Tibial artery (tissue), 4 donors: Measurements from ENCODE around the gene PTPRJ.

ENCODE experiments used
- DNase-seq, 2 donors: peaks; one replicate each; pipeline ENCODE4 v3.0.0-alpha.2; 2019
- H3K27ac ChIP-seq, 2 donors: fragments of 200-600 bp; sonication (generic) in 1 of 2; 1 replicate in 1 of 2; 2 replicates in 1 of 2; pipeline ENCODE4 v1.5.1; 2018 to 2019; ENCODE audit warnings: mild to moderate bottlenecking in 1 of 2
- H3K27me3 ChIP-seq, 2 donors: fragments of 200-600 bp; sonication (generic) in 1 of 2; one replicate each; pipeline versions ENCODE4 v1.5.1 to v1.6.0; 2016 to 2019
- H3K36me3 ChIP-seq, 3 donors: fragments of 200-600 bp; sonication (generic) in 2 of 3; one replicate each; pipeline ENCODE4 v1.5.1; 2016 to 2019; ENCODE audit warnings: mild to moderate bottlenecking in 2 of 3
- H3K4me1 ChIP-seq, 4 donors: fragments of 200-600 bp; sonication (generic) in 2 of 4; 1 replicate in 3 of 4; 2 replicates in 1 of 4; pipeline ENCODE4 v1.5.1; 2016 to 2019
- H3K4me3 ChIP-seq, 2 donors: fragments of 200-600 bp; sonication (generic) in 1 of 2; 1 replicate in 1 of 2; 2 replicates in 1 of 2; pipeline ENCODE4 v1.5.1; 2018 to 2019; ENCODE audit warnings: mild to moderate bottlenecking in 2 of 2
- H3K9me3 ChIP-seq, 3 donors: fragments of 200-600 bp; sonication (generic) in 1 of 3; one replicate each; pipeline ENCODE4 v1.5.1; 2016 to 2019
- intact Hi-C: fragments of 100-400 bp; cut with DNase I; formaldehyde crosslinking; loops from one replicate; pipeline ENCODE4 v1.15.0; 2023; ENCODE audit warnings: low total_unique reads
- TF ChIP-seq, protein P1 (sequence below), 2 experiments: fragments of 200-600 bp in 1 of 2; fragments of 450-650 bp in 1 of 2; IDR thresholded peaks; one replicate each; pipeline ENCODE4 v1.5.1; 2017 to 2019; ENCODE audit warnings: antibody characterized with exemption in 2 of 2, mild to moderate bottlenecking in 1 of 2, moderate library complexity in 1 of 2

The PTPRJ gene

DNA sequence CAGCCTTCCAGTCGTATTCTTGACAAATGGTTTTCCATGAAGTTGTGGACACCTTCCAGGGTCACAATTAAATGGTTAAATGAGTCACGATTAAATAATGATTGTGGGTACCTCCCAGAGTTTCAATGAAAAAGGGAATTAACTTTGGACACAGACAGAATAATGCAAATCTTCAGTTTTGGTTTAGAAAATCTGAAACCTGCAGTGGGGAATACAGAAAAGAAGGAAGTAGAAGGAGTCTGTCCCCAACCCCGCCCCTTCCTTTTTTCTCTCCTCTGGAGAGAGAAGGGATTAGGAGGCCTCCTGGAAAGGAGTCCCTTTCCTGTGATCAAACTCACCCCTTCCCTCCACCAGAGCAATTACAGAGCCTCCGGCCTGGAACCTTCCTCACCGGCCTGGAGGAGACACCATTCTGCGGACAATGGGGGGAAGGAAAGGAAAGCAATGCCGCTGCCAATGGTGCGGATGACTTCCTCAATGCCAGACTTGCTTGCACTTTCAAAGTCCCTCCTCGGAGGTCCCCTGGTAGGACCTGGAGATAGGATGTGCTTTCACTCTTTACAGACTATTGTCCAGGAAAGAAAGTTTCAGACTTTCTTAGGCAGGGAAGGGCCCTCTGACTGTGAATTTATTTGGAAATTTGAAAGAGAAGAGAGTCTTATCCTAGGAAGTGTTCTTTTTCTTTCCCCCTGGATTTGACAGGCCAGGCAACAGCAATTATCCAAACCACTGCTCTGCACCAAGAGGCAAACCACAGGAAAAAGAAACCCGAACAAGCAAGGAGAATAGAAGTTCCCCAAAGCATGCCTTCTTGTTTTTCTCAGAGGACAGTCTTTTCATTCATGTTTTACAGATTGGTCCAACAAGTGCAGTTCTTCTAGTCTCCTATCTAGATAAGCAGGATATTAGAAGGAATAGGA is 86.8 kb downstream of the PTPRJ start:
- no peaks in the 10 kb centered on the region for H3K36me3 ChIP-seq
- TF ChIP-seq, protein P1, sequence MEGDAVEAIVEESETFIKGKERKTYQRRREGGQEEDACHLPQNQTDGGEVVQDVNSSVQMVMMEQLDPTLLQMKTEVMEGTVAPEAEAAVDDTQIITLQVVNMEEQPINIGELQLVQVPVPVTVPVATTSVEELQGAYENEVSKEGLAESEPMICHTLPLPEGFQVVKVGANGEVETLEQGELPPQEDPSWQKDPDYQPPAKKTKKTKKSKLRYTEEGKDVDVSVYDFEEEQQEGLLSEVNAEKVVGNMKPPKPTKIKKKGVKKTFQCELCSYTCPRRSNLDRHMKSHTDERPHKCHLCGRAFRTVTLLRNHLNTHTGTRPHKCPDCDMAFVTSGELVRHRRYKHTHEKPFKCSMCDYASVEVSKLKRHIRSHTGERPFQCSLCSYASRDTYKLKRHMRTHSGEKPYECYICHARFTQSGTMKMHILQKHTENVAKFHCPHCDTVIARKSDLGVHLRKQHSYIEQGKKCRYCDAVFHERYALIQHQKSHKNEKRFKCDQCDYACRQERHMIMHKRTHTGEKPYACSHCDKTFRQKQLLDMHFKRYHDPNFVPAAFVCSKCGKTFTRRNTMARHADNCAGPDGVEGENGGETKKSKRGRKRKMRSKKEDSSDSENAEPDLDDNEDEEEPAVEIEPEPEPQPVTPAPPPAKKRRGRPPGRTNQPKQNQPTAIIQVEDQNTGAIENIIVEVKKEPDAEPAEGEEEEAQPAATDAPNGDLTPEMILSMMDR (IDR thresholded peaks at IDR 0.05) = no peak
- intact Hi-C loops = no loop called here
- H3K9me3 ChIP-seq = no peaks in the 10 kb centered on the region
- H3K4me1 ChIP-seq = peaks cover 0 to 22% (median 11%) of the 10 kb centered on the region in 4 donors
- H3K27me3 ChIP-seq = no peaks in the 10 kb centered on the region
- no peak for DNase-seq
- H3K4me3 ChIP-seq = no peak overlapping the region
- no peak overlapping the region for H3K27ac ChIP-seq

DNA sequence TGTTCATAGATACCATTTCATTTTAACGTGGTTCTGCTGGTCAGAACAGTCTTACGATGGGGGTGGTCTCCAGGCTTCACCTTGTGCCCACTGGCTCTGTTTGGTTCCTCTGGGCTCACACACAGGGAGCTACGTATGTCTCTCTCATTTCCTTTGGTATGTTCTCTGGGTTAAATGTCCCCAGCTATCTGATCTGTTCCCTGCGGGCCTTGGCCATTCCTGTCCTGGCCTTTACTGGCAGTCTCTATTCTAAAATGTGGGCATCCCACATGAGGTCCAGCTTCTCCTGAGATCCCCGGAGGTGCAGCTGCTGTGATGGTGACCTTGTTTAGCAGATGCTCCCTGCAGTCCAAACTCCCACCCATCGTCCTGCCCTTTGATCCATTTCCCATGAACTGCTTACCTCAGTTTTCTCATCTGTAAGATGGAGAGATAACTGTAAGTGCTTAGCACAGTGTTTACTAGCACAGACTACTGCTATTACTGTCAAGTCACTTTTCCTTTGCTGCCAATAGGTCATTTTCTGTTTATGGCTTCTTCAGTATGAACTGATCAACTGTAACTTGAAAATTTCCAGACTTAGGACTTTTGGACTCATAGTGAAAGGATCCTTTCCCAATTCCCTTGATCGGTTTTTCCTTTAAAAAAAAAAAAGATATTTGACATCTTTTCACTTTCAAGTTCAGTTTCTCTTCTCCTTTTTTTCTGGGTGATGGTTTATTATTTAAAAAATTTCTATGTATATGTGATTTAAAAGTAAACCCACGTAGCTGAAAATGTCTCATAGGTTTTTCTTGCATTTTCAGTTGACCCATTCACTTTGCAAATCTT is 92.9 kb downstream of the PTPRJ start:
- no peak for DNase-seq
- no peak overlapping the region for H3K27ac ChIP-seq
- intact Hi-C loops = no loop called here

DNA sequence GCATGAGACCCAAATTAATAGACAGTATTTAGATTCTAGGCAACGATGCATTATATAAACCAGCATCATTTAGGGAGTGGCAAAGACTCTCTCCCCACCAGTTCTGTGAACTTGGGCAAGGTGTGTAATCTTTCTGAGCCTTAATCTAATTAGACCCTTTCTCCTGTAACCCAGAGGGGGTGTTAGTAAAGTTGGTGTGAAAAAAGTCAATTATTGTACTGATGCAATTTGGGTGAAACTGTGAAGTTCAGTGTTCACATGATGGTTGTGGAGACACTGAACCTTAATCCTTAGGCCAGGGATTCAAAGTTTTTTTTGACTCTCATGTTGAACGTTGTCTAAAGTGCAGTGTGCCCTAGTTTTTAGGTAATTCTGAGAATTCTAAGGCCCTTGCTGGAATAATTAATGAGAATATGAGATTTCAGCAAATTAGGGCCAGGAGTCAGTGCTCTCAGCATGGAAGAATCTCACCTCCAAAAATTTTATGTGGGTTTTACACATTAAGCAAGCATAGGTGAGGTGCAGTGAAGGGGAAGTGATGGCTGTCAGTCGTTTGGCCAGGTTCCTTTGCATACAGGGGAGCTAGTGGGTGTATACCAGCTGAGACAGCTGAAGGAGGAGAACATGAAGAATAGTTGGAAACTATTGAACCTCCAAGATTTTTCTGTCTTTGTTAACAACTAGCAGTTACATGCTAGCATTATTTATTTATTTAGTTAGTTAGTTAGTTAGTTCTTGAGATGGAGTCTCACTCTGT is 94.2 kb downstream of the PTPRJ start:
- Histone ChIP-seq H3K36me3 (no peaks in the 10 kb centered on the region), H3K4me3 (no peak overlapping the region), H3K4me1 (no peaks in the 10 kb centered on the region), H3K9me3 (no peaks in the 10 kb centered on the region), H3K27ac (no peak overlapping the region), H3K27me3 (no peaks in the 10 kb centered on the region)
- no peak for DNase-seq
- TF ChIP-seq, protein P1 (IDR thresholded peaks at IDR 0.05) = no peak
- intact Hi-C loops = no loop called here

More for the DNA sequence above, 92.9 kb downstream of the PTPRJ start:
- TF ChIP-seq, protein P1 (IDR thresholded peaks at IDR 0.05) = no peak
- H3K27me3 ChIP-seq = no peaks in the 10 kb centered on the region
- H3K4me1 ChIP-seq = no peaks in the 10 kb centered on the region
- no peak overlapping the region for H3K4me3 ChIP-seq
- H3K36me3 ChIP-seq = no peaks in the 10 kb centered on the region
- H3K9me3 ChIP-seq = no peaks in the 10 kb centered on the region

DNA sequence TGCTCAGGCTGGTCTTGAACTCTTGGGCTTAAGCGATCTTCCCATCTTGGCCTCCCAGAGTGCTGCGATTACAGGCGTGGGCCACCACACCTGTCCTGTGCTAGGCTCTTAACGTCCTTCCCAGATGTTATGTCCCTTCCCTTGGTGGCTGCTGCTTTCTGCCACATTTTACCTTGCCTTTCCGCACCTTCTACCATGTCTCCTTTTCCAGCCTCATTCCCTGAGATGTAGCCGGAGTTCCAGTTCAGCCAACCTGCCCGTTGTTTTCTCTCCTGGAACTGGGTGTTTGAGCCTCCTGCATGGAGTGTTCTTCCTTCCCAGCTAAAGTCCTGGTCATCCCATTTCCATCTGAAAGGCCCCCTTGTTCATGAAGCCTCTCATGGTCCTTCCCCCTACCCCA is 95.3 kb downstream of the PTPRJ start:
- no peak overlapping the region for H3K27ac ChIP-seq
- no peaks in the 10 kb centered on the region for H3K27me3 ChIP-seq
- peaks cover 0 to 7% (median 4%) of the 10 kb centered on the region in 4 donors for H3K4me1 ChIP-seq
- TF ChIP-seq, protein P1 (IDR thresholded peaks at IDR 0.05) = no peak
- intact Hi-C loops = no loop called here
- no peak for DNase-seq
- no peaks in the 10 kb centered on the region for H3K36me3 ChIP-seq
- H3K9me3 ChIP-seq = no peaks in the 10 kb centered on the region
- no peak overlapping the region for H3K4me3 ChIP-seq

DNA sequence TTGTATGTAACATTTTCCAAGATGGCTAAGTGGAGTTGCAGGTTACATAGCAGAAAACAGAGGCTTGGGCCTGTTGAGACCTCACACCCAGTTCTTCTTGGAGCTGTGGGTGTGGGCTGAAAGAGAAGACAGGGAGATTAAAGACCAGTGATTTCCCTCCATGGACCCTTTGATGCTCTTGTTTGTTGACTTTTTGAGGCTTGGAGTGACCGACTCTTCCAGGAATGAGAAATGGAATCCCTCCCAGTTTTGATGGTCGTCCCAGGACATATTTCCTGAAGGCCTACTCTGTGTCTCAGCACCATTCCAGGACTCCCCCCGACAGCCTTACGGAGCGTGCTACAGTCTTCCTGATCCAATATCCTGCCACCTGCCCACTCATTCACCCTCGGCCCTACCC is 96.9 kb downstream of the PTPRJ start:
- Histone ChIP-seq H3K27me3 (no peaks in the 10 kb centered on the region), H3K4me1 (peaks cover 0 to 20% (median 13%) of the 10 kb centered on the region in 4 donors), H3K27ac (no peak overlapping the region), H3K36me3 (no peaks in the 10 kb centered on the region), H3K9me3 (no peaks in the 10 kb centered on the region), H3K4me3 (no peak overlapping the region)
- TF ChIP-seq, protein P1 (IDR thresholded peaks at IDR 0.05) = no peak
- no peak for DNase-seq
- intact Hi-C loops = no loop called here
